ENCODE data around the gene PYGM.

The PYGM gene

DNA sequence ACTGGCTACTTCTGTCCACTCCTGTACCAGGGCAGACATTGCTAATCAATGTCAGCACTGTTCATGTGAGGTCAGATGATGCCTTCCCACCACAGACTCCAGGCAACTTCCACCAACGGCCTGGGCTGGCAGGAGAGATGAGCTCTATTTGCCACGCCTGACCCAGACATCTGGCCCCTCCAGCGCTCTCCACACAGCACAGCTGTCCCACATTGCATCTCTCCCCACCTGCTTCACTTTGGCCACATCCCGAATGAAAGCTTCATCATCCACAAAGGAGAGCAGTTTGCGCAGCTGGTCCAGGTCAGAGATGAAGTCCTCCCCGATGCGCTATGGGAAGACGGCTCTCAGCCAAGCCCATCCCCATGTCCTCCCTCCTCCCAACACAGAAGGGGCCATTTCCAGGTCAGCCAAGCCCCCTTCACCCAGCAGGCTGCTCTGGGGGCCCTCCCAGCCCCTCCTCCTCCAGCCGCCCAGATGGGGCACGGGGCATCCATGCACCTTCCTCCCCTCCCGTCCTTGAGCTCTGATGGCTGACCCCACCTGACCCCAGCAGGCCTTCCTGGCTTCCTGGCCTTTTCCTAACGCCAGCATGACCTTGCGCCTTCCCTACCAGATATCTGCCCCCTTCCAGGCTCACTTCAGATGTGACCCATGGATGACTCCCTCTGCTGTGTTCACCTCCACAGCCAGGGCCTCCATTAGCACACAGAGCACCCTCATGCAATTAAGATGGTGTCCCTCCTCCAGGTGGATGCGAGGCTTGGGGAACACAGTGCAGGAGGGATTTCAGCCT, 7.4 kb downstream of the PYGM start:
- DNase-seq, result no peak

DNA sequence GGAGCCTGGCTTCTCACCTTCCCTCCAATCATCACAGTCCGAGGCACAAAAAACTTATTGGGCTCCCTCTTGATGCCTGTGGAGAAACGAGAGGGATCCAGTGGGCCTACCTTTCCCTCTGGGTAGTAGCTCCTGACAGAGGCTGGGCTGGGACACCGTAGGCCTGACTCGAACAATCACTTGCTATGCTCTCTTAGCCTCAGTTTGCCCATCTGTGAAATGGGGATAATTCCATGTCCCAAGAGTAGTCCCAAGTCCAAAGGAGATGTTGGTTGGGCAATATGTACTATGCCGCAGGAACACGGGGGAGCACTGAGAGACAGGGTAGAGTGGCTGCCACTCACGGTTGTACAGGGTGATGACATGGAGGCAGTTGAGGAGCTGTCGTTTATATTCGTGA, 8.2 kb downstream of the PYGM start:
- DNase-seq, result no peak

DNA sequence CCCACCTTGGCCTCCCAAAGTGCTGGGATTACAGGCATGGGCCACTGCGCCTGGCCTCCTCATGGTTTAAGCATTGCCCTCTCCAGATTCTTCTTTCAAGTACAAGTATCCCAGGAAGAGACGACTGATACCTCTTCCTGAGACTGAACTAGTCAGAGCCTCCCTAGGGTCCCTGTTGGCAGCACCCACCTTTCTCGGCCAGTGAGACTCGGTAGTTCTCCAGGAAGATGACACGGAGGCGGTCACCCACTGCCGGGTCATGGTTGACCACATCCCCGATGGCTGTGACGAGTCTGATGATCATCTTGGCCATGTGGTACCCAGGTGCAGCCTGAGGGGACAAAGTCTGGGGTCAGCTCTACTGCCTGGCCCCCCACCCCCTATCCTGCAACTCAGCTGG, 8.6 kb downstream of the PYGM start:
- DNase-seq, result no peak

DNA sequence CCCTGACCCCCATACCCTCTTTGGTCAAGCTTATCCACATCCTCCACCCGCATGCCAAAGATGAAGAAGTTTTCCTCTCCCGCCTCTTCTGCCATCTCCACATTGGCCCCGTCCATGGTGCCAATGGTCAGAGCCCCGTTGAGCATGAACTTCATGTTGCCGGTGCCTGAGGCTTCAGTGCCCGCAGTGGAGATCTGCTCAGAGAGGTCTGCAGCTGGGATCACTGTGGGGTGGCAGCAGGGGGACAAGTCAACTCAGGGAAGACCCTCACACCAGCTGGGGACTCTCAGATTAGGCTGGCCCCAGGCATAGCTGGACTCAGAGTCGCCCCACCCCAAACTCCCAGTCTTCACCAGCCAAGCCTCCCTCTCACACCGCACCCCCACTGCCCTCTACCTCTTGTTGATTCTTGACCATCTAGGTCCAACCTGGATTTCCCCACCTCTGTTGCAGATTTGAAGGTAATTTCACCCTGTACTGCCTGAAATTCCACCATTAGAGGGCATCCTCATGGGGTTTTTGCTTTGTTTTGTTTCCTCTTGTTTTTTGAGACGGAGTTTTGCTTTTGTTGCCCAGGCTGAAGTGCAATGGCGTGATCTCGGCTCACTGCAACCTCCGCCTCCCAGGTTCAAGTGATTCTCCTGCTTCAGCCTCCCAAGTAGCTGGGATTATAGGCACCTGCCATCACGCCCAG, 9.3 kb downstream of the PYGM start:
- DNase-seq, result no peak

DNA sequence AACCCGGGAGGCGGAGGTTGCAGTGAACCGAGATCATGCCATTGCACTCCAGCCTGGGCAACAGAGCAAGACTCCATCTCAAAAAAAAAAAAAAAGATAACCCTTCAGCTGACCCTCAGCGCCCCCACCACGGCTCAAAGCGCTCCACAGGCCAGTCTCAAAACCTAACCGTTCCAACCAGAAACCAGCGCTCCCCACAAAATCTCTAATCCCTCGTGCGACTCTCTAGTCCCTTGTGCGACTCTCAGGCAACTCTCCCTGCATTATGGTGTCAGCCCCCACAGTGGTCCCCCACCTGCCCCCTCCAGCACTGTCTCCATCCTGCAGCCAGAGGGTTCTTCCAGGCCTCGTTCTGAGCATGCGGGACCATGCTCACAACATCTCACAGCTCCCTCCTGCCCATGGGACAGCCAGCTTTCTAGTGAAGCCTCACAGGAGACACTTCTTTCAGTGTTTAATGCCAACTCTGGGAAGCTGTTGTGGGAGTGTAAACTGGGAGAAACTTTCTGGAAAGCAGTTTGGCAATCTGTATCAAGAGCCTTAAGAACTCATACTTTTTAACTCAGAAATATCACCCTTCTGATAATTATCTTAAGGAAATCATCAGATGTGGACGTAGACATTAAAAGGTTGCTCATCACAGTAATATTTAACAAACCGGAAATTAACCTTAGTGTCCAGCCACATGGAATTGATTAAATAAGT, 11.7 kb downstream of the PYGM start:
- DNase-seq, result no peak

DNA sequence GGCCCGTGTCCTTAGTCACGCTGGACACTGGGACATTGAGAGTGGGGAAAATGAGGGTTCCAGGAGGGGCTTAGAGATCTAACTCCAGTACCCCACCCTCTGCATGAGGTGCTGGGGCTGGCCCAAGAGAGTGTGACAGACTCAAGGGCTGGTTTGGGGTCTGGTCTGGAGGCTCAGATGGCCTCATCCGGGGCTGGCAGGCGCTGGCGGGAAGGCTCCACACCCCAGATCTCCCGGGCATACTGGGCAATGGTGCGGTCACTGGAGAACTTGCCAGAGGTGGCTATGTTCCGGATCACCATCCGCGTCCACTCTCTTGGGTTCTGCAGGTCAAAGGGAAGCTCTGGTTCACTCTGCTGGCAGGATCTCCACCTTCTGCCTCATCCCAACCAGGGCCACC, 13.3 kb downstream of the PYGM start:
- DNase-seq, result no peak

- DNase-seq, result no peak
These were observed 14.0 kb downstream of the PYGM start for GRCh38 chr11:64745521-64746328.

GRCh38 chr11:64745189-64745520, 14.6 kb downstream of the PYGM start:
- no peak for DNase-seq

DNA sequence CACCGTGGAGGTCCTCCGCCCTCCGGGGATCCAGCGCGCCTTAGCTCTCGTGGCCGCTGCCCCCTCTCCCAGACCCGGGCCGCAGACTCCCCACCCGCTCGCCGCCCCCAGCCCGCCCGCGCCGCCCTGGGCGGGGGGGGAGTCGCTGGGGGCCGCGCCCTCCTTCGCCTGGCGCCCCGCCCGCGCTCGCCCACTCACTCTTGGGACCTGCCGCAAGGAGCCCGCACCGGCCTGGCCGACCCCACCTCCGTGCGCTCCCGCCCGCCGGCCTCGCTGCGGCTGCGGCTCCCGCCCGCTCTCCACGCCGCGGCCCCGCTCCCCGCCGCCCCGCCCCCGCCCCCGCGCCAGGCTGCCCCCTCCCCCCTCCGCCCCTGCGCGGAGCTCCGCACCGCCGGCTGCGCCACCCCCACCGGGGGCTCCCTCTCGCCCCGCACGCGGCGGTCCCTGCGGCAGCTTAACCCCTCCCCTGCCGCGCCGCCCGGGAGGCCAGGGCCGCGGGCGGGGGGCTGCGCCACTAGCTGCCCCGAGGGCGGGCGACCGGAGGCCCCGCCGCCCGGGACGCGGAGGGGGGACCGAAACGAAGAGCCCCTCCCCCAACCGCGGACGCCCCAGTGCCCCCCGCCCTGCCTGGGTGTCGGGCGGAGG, 15.1 kb downstream of the PYGM start:
- no peak for DNase-seq

GRCh38 chr11:64743591-64744543, 15.9 kb downstream of the PYGM start, which contains the start of gene RASGRP2:
TSS of gene RASGRP2 (minus strand) at chr11:64744142. CDS start at chr11:64742866, 1,276 bp downstream.
- DNase-seq, result no peak

GRCh38 chr11:64742889-64743590, 16.7 kb downstream of the PYGM start:
- no peak for DNase-seq

GRCh38 chr11:64742087-64742888, 17.5 kb downstream of the PYGM start:
- DNase-seq, result no peak

DNA sequence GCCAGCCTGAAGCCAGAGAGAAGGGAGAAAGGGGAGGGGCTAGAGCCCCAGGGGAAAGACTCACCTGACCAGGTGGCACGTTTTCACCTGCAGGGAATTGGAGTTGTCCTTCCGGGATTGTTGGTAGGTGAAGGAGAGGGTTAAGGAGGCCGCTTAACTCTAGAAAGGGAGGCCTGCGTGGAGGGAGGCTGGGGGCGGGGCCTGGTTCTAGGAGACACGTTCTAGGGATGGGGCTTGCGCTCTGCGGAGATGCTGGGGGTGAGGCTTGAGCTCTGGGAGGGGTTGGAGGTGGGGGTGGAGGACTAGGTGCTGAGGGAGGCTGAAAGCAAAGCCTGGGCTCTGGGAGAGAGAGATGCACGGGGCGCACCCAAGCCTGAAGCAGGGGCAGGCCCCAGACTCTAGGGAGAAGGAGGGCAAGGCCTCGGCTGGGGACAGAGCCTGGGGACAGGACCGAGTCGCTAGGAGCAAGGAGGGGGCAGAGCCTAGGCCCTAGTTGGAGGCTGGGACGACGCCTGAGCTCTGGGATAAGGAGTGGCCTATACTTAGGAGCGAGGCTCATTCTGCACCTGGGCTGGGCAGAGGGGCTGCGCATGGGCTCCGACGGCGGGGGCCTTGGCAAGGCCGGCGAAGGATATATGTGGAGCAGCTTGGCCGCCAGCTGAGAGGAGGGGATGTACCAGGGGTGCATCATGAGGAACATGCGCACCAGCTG, 18.2 kb downstream of the PYGM start:
- no peak for DNase-seq

GRCh38 chr11:64739871-64740270, 19.9 kb downstream of the PYGM start:
- DNase-seq, result no peak

GRCh38 chr11:64736654-64737053, 23.1 kb downstream of the PYGM start:
- no peak for DNase-seq

DNA sequence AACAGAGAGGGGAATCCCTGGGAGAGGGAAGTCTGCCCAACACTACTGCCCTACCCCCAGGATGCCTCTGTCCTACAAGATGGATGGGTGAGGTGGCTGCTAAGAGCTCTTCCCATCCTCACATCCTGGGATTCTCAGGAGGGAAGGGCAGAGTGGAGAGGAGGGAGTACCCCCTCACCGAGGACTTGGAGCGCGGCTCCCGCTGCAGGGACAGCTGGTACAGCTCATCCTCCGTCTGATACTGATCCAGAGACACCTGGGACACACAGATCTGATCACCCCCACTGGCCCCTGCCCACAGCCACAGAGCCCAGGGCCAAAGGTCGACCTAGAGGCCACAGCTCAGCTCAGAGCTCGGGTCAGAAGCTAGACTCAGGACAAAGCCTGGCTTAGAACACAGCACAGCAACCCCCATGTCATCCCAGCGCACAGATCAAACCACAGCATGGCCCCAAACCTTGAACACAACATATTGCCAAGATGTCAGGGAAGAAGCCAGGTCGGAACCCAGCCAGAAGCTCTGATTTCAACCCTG, 24.0 kb downstream of the PYGM start:
- DNase-seq, result no peak

DNA sequence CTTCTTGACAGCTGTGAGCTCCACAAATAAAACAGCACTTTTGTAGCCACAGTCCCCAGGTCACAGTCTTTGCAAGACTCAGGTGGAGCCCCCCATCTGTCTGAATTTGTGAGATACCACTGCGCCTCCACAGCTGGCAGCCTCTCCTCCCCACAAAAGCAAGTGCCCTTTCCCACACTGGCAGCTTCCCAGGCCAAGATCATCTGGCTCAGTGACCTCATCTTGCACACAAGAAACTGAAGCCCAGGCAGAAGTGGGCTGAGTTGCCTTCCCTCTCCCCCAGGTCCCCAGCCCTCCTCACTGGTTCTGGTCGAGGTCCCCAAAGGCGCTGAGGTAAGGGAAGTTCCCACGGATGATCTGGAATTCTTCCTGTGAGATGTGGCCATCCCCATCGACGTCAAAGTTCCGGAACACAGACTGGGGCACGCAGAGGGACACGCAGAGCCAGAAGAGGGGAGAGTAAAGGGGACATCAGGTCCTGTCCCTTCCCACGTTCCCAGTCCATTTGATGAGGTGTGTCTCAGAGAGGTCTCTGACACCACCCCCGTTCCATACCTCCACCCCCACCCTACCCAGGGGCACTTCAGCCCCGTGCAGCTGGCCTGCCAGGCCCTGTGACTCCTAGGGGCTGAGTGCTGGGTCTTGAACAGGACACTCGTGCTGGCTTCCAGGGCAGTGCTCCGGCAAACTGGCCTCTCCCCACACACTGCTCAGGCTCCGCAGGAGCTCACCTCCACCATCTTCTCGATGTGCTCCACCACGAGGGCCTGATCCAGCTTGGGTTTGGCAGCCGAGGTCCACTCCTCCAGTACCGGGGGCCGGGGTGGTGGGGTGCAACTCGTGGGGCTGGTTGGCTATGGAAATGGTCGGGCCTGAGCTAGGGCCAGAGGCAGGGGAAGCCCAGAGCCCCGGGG, 24.7 kb downstream of the PYGM start:
- DNase-seq, result no peak

- DNase-seq, result no peak
These were observed 28.2 kb downstream of the PYGM start for GRCh38 chr11:64731601-64732000.

Measured in NCI-H1048 (cell line).